AG04450 (cell line): ENCODE data around the gene OR4F15. TPM values are rescaled to one million over a fixed set of nuclear protein-coding genes. Genes with fewer than 3 reads are reported as not detected.

Experiments used
- CTCF ChIA-PET: fragments of 300-600, 350-600 bp; formaldehyde crosslinking; extraction: SDS; loops from one replicate; lab custom pipeline; 2022; ENCODE audit warnings: antibody characterized with exemption, inconsistent platforms; lab: Charles Lee
- POLR2A ChIA-PET: fragments of 350-600 bp; formaldehyde crosslinking; extraction: SDS; loops from one replicate; lab custom pipeline; 2021; ENCODE audit warnings: antibody characterized with exemption, inconsistent platforms; lab: Yijun Ruan, JAX
- DNase-seq: peaks from one replicate; pipeline ENCODE4 v3.0.0-alpha.2; 2011; ENCODE audit warnings: low read depth, low spot score
- H3K27ac ChIP-seq: one replicate; pipeline ENCODE4 v1.5.1; 2012; ENCODE audit warnings: low read depth, low read length, control low read depth
- H3K27me3 ChIP-seq: one replicate; pipeline ENCODE4 v1.6.0; 2012; ENCODE audit warnings: low read length; ENCODE audit not compliant: control insufficient read depth, insufficient read depth
- H3K4me3 ChIP-seq: 2 replicates; pipeline ENCODE4 v1.5.1; 2011; ENCODE audit warnings: mild to moderate bottlenecking, low read depth, low read length, control low read depth
- H3K9me3 ChIP-seq: 2 replicates; pipeline ENCODE4 v1.5.1; 2012; ENCODE audit warnings: low read length; ENCODE audit not compliant: control insufficient read depth, insufficient read depth
- polyA plus RNA-seq: library from polyadenylated mRNA; depleted of rRNA; stranded (reverse); fragments of >200 nt; gene quantifications from 2 replicates; pipeline ENCODE4 v1.2.3, GENCODE V29; 2011; rRNA removed
- small RNA-seq: library from RNA; depleted of rRNA; stranded (forward); fragments of <200 nt; gene quantifications from one replicate; pipeline ENCODE3, GENCODE V24; 2012; ENCODE audit warnings: low read depth; ENCODE audit not compliant: insufficient read length
- TF ChIP-seq, protein P1 (sequence below): IDR thresholded peaks from 2 replicates; pipeline ENCODE4 v1.5.1; 2011; ENCODE audit warnings: low read depth, low read length, control low read depth, inconsistent platforms

OR4F15 gene
- polyA plus RNA-seq, 1 experiment: 0.05 TPM

DNA sequence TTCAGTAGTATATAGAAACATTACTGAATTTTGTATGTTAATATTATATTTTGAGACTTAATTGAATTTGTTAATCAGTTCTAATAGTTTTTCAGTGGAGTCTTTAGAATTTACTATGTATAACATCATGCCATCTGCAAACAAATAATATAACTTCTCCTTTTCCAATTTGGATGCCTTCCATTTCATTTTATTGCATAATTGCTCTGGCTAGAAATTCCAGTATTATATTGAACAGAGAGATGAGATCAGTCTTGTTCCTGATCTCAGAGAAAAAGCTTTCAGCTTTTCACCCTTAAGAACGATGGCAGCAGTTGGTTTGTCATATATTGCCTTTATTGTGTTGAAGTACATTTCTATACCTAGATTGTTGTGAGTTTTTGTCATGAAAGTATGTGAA is 40.4 kb downstream of the OR4F15 start:
- Histone ChIP-seq H3K4me3 (no peak overlapping the region), H3K9me3 (no peaks in the 10 kb centered on the region), H3K27ac (no peak overlapping the region), H3K27me3 (no peaks in the 10 kb centered on the region)
- POLR2A ChIA-PET: no interaction called here
- DNase-seq: no peak
- CTCF ChIA-PET: no interaction called here
- TF ChIP-seq, protein P1, sequence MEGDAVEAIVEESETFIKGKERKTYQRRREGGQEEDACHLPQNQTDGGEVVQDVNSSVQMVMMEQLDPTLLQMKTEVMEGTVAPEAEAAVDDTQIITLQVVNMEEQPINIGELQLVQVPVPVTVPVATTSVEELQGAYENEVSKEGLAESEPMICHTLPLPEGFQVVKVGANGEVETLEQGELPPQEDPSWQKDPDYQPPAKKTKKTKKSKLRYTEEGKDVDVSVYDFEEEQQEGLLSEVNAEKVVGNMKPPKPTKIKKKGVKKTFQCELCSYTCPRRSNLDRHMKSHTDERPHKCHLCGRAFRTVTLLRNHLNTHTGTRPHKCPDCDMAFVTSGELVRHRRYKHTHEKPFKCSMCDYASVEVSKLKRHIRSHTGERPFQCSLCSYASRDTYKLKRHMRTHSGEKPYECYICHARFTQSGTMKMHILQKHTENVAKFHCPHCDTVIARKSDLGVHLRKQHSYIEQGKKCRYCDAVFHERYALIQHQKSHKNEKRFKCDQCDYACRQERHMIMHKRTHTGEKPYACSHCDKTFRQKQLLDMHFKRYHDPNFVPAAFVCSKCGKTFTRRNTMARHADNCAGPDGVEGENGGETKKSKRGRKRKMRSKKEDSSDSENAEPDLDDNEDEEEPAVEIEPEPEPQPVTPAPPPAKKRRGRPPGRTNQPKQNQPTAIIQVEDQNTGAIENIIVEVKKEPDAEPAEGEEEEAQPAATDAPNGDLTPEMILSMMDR: no peak

Small RNA genes lying within 50 kb of the gene (small RNA-seq; reads per million reads assigned to genes)
- gene RN7SL209P: not detected

Other genes starting within 250 kb of the OR4F15 start
- gene TM2D3, start 159.8 kb upstream of the OR4F15 start, polyA plus RNA-seq: 49.0 and 64.2 TPM in 2 replicates
- 7.2 and 8.5 TPM in 2 replicates for gene TARS3, start 87.7 kb upstream of the OR4F15 start, polyA plus RNA-seq
- not detected in 2 replicates for gene OR4F6, start 8.7 kb upstream of the OR4F15 start, polyA plus RNA-seq